ENCODE results near the gene OPCML. TPM values are rescaled to one million over a fixed set of nuclear protein-coding genes. Genes with fewer than 3 reads are reported as not detected.

Gene OPCML
- total and polyA plus RNA-seq, 2 of the 13 experiments (the other 11 are each of a cell fraction or from before 2014, with no cell fraction given): not detected

GRCh38 chr11:133520707-133521106, 11.6 kb downstream of the OPCML start (continued):
- TF ChIP-seq ZHX1 (CRISPR knock-in tag; IDR thresholded peaks at IDR 0.05; ENCODE audit: low read depth): no peak
- no peak for TF ChIP-seq IKZF5 (CRISPR knock-in tag; IDR thresholded peaks at IDR 0.05)
- no peak for TF ChIP-seq CBFB (CRISPR knock-in tag; IDR thresholded peaks at IDR 0.05)
- no peak for TF ChIP-seq HNRNPH1 (optimal IDR thresholded peaks at IDR 0.05; ENCODE audit: low read depth, low read length)
- peak; percentile 33; the same call in 1 of the 2 replicates for TF ChIP-seq HNF4A (CRISPR knock-in tag; IDR thresholded peaks at IDR 0.05)
- TF ChIP-seq ZNF24 (IDR thresholded peaks at IDR 0.05): no peak
- TF ChIP-seq THAP11 (CRISPR knock-in tag; IDR thresholded peaks at IDR 0.05): no peak
- no peak for TF ChIP-seq ZFP36 (IDR thresholded peaks at IDR 0.05; ENCODE audit: borderline replicate concordance, low read depth, low read length, partially characterized antibody)
- TF ChIP-seq MED13 (CRISPR knock-in tag; IDR thresholded peaks at IDR 0.05): no peak
- TF ChIP-seq HMGXB4 (CRISPR knock-in tag; IDR thresholded peaks at IDR 0.05; ENCODE audit: borderline replicate concordance in 1 of 2, low read depth in 1 of 2): no peak
- no peak for TF ChIP-seq DBP (CRISPR knock-in tag; IDR thresholded peaks at IDR 0.05; ENCODE audit: not compliant biosample characterization)
- no peak for TF ChIP-seq RBM22 (optimal IDR thresholded peaks at IDR 0.05; ENCODE audit: low read length)
- no peak for TF ChIP-seq ZNF251 (CRISPR knock-in tag; IDR thresholded peaks at IDR 0.05)
- no peak for TF ChIP-seq NR2F2 (IDR thresholded peaks at IDR 0.05; ENCODE audit: borderline replicate concordance, low read depth)
- no peak for TF ChIP-seq FOXP1 (IDR thresholded peaks at IDR 0.05)
- TF ChIP-seq FOXP1 (CRISPR knock-in tag; IDR thresholded peaks at IDR 0.05): no peak
- TF ChIP-seq ZNF644 (CRISPR knock-in tag; IDR thresholded peaks at IDR 0.05; ENCODE audit: low read depth): peak; percentile 58; the same call in 1 of the 2 replicates
- no peak for TF ChIP-seq GLI4 (CRISPR knock-in tag; IDR thresholded peaks at IDR 0.05; ENCODE audit: borderline replicate concordance)
- TF ChIP-seq ATF3 (CRISPR knock-in tag; IDR thresholded peaks at IDR 0.05): no peak
- TF ChIP-seq ZNF761 (CRISPR knock-in tag; conservative IDR thresholded peaks at IDR 0.05): no peak
- no peak for TF ChIP-seq ZNF737 (CRISPR knock-in tag; IDR thresholded peaks at IDR 0.05; ENCODE audit: borderline replicate concordance)
- no peak for TF ChIP-seq WIZ (CRISPR knock-in tag; IDR thresholded peaks at IDR 0.05)
- no peak for TF ChIP-seq ZFY (CRISPR knock-in tag; IDR thresholded peaks at IDR 0.05)
- TF ChIP-seq ZNF382 (CRISPR knock-in tag; IDR thresholded peaks at IDR 0.05; ENCODE audit: borderline replicate concordance): no peak
- no peak for TF ChIP-seq ELF3 (CRISPR knock-in tag; IDR thresholded peaks at IDR 0.05)

All from HepG2 (cell line).